Right atrium auricular region (tissue), 2 donors: ENCODE measurements around the gene TTLL9. TPM values are rescaled to one million over a fixed set of nuclear protein-coding genes. Genes with fewer than 3 reads are reported as not detected.

ENCODE experiments used
- DNase-seq: peaks from one replicate; pipeline ENCODE4 v3.0.0-alpha.2; 2019; ENCODE audit warnings: low spot score
- H3K27ac ChIP-seq, 2 donors: fragments of 200-600 bp; sonication (generic); 1 replicate in 1 of 2; 2 replicates in 1 of 2; pipeline ENCODE4 v1.5.1; 2016 to 2019
- H3K27me3 ChIP-seq, 2 donors: fragments of 200-600 bp; sonication (generic); one replicate each; pipeline versions ENCODE4 v1.5.1 to v1.6.0; 2017 to 2019
- H3K36me3 ChIP-seq: fragments of 200-600 bp; sonication (generic); one replicate; pipeline ENCODE4 v1.5.1; 2016
- H3K4me1 ChIP-seq, 2 donors: fragments of 200-600 bp; sonication (generic); one replicate each; pipeline versions ENCODE4 v1.5.1 to v1.6.0; 2017 to 2019
- H3K4me3 ChIP-seq, 2 donors: fragments of 200-600 bp; sonication (generic); 1 replicate in 1 of 2; 2 replicates in 1 of 2; pipeline ENCODE4 v1.5.1; 2017 to 2019; ENCODE audit warnings: mild to moderate bottlenecking in 1 of 2, moderate library complexity in 1 of 2
- H3K9me3 ChIP-seq, 2 donors: fragments of 200-600 bp; sonication (generic); one replicate each; pipeline ENCODE4 v1.5.1; 2019
- CTCF ChIP-seq, 2 donors: fragments of 200-600 bp; sonication (generic); IDR thresholded peaks; one replicate each; pipeline ENCODE4 v1.5.1; 2019; ENCODE audit warnings: antibody characterized with exemption in 2 of 2
- total RNA-seq, 2 donors: library from RNA; depleted of rRNA; stranded (reverse); fragments of >200 nt; gene quantifications; one replicate each; pipeline ENCODE4 v1.1.0, GENCODE V29; 2016

TTLL9 gene
- total RNA-seq, 2 donors from 2014 or later, result not detected

GRCh38 chr20:31979713-31980426, 109.4 kb downstream of the TTLL9 start:
- TF ChIP-seq CTCF (IDR thresholded peaks at IDR 0.05), result no peak
- Histone ChIP-seq H3K9me3 (no peaks in the 10 kb centered on the region), H3K4me1 (no peaks in the 10 kb centered on the region), H3K4me3 (no peak overlapping the region), H3K27me3 (no peaks in the 10 kb centered on the region), H3K36me3 (no peaks in the 10 kb centered on the region), H3K27ac (no peak overlapping the region)
- no peak for DNase-seq

- DNase-seq, result no peak
- Histone ChIP-seq H3K36me3 (no peaks in the 10 kb centered on the region), H3K27me3 (no peaks in the 10 kb centered on the region), H3K9me3 (no peaks in the 10 kb centered on the region), H3K4me1 (no peaks in the 10 kb centered on the region), H3K27ac (no peak overlapping the region), H3K4me3 (no peak overlapping the region)
- no peak for TF ChIP-seq CTCF (IDR thresholded peaks at IDR 0.05)
Measured at GRCh38 chr20:31981784-31982183, 111.3 kb downstream of the TTLL9 start.

GRCh38 chr20:31984981-31985471, 114.6 kb downstream of the TTLL9 start:
- DNase-seq, result no peak
- TF ChIP-seq CTCF (IDR thresholded peaks at IDR 0.05), result no peak
- H3K9me3 ChIP-seq, result no peaks in the 10 kb centered on the region
- H3K4me3 ChIP-seq, result no peak overlapping the region
- H3K4me1 ChIP-seq, result no peaks in the 10 kb centered on the region
- H3K27me3 ChIP-seq, result no peaks in the 10 kb centered on the region
- H3K27ac ChIP-seq, result no peak overlapping the region
- H3K36me3 ChIP-seq, result no peaks in the 10 kb centered on the region

GRCh38 chr20:31987744-31988143, 117.3 kb downstream of the TTLL9 start:
- DNase-seq, result no peak
- Histone ChIP-seq H3K4me1 (no peaks in the 10 kb centered on the region), H3K9me3 (no peaks in the 10 kb centered on the region), H3K36me3 (no peaks in the 10 kb centered on the region), H3K4me3 (no peak overlapping the region), H3K27ac (no peak overlapping the region), H3K27me3 (no peaks in the 10 kb centered on the region)
- TF ChIP-seq CTCF (IDR thresholded peaks at IDR 0.05), result no peak

- Histone ChIP-seq H3K4me1 (no peaks in the 10 kb centered on the region), H3K9me3 (no peaks in the 10 kb centered on the region), H3K27me3 (no peaks in the 10 kb centered on the region), H3K4me3 (no peak overlapping the region), H3K36me3 (no peaks in the 10 kb centered on the region), H3K27ac (no peak overlapping the region)
- no peak for TF ChIP-seq CTCF (IDR thresholded peaks at IDR 0.05)
- no peak for DNase-seq
Measured at GRCh38 chr20:31988430-31989015, 118.1 kb downstream of the TTLL9 start.
